ENCODE measurements around the gene AXL.

Gene AXL

DNA sequence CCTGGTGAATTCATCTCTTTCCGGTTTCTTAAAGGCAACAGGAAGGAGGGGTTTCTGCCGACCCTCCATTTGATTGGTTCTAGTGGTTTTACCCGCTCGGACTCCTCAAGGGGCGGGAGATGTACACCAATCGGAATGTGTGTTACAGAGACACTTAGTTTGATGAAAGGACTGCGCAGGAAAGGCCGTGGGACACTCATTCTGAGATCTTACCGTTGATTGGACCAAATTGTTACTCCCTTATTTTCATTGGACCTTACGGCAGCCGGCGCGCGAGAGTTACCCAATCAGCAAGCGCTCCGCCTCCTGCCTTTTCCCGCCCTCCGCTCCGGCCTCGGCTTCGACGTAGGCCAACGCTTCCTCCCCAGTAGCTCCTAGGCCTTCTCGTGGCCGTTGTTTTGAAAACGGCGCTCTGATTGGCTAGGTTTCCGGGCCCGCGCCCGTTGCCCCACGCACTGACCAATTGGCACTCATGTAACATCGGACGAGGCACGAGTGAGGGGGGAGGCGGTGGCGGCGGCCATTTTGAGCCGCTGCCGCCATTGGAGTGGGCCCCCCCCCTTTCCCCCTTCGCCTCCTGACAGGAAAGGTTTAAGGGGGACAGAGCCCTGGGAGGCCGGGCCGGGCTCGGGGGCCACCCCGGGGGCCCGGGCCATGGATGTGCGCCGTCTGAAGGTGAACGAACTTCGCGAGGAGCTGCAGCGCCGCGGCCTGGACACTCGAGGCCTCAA lies 45.0 kb downstream of the AXL start, which contains the start of gene HNRNPUL1:
Gene HNRNPUL1, plus strand, starts transcription at position 523 of the 731 bp plus-strand sequence. Its CDS starts 132 bp downstream, at position 655.
- Histone ChIP-seq H2AK5ac (ENCODE audit: low read depth, low read length) (peak within 1 kb of the TSS; percentile 99), H4K8ac (ENCODE audit: low read depth, low read length) (peak within 1 kb of the TSS; percentile 83), H4K91ac (ENCODE audit: low read depth, low read length, poor library complexity) (peak within 1 kb of the TSS; percentile 97), H3K4me2 (ENCODE audit: insufficient read depth, low read length, poor library complexity, severe bottlenecking) (peak within 1 kb of the TSS; percentile 82), H3K27me3 (ENCODE audit: control insufficient read depth in 3 of 3, insufficient read depth in 3 of 3, low read depth in 1 of 3, low read length in 3 of 3) (no peaks in the 10 kb centered on the region), H3K79me1 (ENCODE audit: low read depth, low read length) (peaks cover under 1% of the 10 kb centered on the region), H2BK120ac (ENCODE audit: low read depth, low read length) (peak within 1 kb of the TSS; percentile 98), H3K4me3 (ENCODE audit: low read length in 2 of 2) (peak within 1 kb of the TSS; percentile 96 to 98), H3K9ac (ENCODE audit: low read depth, low read length, poor library complexity) (peak within 1 kb of the TSS; percentile 98), H2BK15ac (ENCODE audit: low read length) (peak within 1 kb of the TSS; percentile 89), H3K9me3 (replicated peaks in 1 of 2; ENCODE audit: control insufficient read depth in 2 of 2, insufficient read depth in 1 of 2, low read depth in 1 of 2, low read length in 2 of 2) (no peaks in the 10 kb centered on the region), H3K27ac (replicated peaks; ENCODE audit: low read length) (peak within 1 kb of the TSS; percentile 94), H2BK12ac (ENCODE audit: low read length) (no peak within 1 kb of the TSS), H2AFZ (ENCODE audit: low read length) (peak within 1 kb of the TSS; percentile 81), H3K36me3 (replicated peaks in 1 of 2; ENCODE audit: control insufficient read depth in 2 of 2, insufficient read depth in 2 of 2, low read length in 2 of 2) (peaks cover 15 to 45% of the 10 kb centered on the region in 2 donors), H3K18ac (ENCODE audit: low read length) (peak within 1 kb of the TSS; percentile 100), H3K23ac (ENCODE audit: low read depth, low read length, poor library complexity) (peak within 1 kb of the TSS; percentile 89), H2BK5ac (ENCODE audit: low read length) (peak within 1 kb of the TSS; percentile 99), H3K14ac (ENCODE audit: low read length) (peak within 1 kb of the TSS; percentile 99), H3K4ac (ENCODE audit: low read length) (peak within 1 kb of the TSS; percentile 96), H3K4me1 (ENCODE audit: control insufficient read depth in 2 of 2, insufficient read depth in 1 of 2, low read depth in 1 of 2, low read length in 2 of 2) (peaks cover 8 to 13% of the 10 kb centered on the region in 2 donors)
- no CpG with 5 or more reads among the region's 55 CpGs for WGBS, 2 donors (ENCODE audit: extremely low coverage in 2 of 2, insufficient read length in 2 of 2, insufficient replicate concordance in 1 of 2)
- peak; percentile 100 for DNase-seq (ENCODE audit: low spot score)

DNA sequence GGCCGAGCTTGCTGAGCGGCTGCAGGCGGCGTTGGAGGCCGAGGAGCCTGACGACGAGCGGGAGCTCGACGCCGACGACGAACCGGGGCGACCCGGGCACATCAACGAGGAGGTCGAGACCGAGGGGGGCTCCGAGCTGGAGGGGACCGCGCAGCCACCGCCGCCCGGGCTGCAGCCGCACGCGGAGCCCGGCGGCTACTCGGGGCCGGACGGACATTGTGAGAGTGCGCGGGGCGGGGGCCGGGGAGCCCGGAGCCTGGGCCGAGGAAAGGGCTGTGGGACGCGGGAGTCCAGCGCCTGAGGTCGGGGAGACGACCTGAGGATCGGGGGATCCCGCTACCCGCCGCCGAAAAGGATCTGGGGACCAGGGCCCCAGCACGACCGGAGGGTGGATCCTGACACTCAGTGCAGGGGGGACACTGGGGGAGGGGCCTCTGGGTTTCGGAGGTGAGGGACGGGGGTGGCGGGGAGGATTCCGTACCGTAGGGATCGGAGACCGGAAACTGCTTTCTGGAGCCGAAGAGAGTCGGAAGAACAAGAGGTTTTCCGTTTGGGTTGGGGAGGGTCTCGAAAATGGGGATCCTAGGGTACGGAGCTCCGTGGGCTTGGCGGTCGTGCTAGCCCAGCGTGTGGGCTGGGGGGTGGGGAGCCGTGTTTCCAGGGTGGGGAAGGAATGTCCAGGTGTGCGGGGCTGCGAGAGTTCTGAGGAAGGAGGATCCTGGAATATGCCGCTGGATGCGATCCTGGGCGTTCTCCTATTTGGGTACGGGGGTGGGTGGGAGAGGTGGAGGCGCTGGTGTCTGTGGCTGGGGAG lies 45.8 kb downstream of the AXL start:
- Histone ChIP-seq H2AFZ (ENCODE audit: low read length) (peak overlapping the region; percentile 81), H2BK5ac (ENCODE audit: low read length) (peak overlapping the region; percentile 99), H4K8ac (ENCODE audit: low read depth, low read length) (peak overlapping the region; percentile 83), H3K79me1 (ENCODE audit: low read depth, low read length) (peaks cover 3% of the 10 kb centered on the region), H3K27ac (replicated peaks; ENCODE audit: low read length) (peak overlapping the region; percentile 92), H3K4me2 (ENCODE audit: insufficient read depth, low read length, poor library complexity, severe bottlenecking) (peak overlapping the region; percentile 74), H3K36me3 (replicated peaks in 1 of 2; ENCODE audit: control insufficient read depth in 2 of 2, insufficient read depth in 2 of 2, low read length in 2 of 2) (peaks cover 15 to 45% of the 10 kb centered on the region in 2 donors), H3K18ac (ENCODE audit: low read length) (peak overlapping the region; percentile 100), H2AK5ac (ENCODE audit: low read depth, low read length) (peak overlapping the region; percentile 99), H3K4ac (ENCODE audit: low read length) (peak overlapping the region; percentile 96), H3K9me3 (replicated peaks in 1 of 2; ENCODE audit: control insufficient read depth in 2 of 2, insufficient read depth in 1 of 2, low read depth in 1 of 2, low read length in 2 of 2) (no peaks in the 10 kb centered on the region), H3K4me1 (ENCODE audit: control insufficient read depth in 2 of 2, insufficient read depth in 1 of 2, low read depth in 1 of 2, low read length in 2 of 2) (peaks cover 8 to 13% of the 10 kb centered on the region in 2 donors), H4K91ac (ENCODE audit: low read depth, low read length, poor library complexity) (peak overlapping the region; percentile 97), H3K4me3 (ENCODE audit: low read length in 2 of 2) (peak overlapping the region; percentile 88 to 98), H2BK15ac (ENCODE audit: low read length) (peak overlapping the region; percentile 89), H3K23ac (ENCODE audit: low read depth, low read length, poor library complexity) (peak overlapping the region; percentile 89), H3K9ac (ENCODE audit: low read depth, low read length, poor library complexity) (peak overlapping the region; percentile 98), H3K14ac (ENCODE audit: low read length) (peak overlapping the region; percentile 99), H2BK120ac (ENCODE audit: low read depth, low read length) (peak overlapping the region; percentile 98), H2BK12ac (ENCODE audit: low read length) (no peak overlapping the region), H3K27me3 (ENCODE audit: control insufficient read depth in 3 of 3, insufficient read depth in 3 of 3, low read depth in 1 of 3, low read length in 3 of 3) (no peaks in the 10 kb centered on the region)
- no peak for DNase-seq (ENCODE audit: low spot score)
- WGBS, 2 donors (ENCODE audit: extremely low coverage in 2 of 2, insufficient read length in 2 of 2, insufficient replicate concordance in 1 of 2) = no CpG with 5 or more reads among the region's 75 CpGs

DNA sequence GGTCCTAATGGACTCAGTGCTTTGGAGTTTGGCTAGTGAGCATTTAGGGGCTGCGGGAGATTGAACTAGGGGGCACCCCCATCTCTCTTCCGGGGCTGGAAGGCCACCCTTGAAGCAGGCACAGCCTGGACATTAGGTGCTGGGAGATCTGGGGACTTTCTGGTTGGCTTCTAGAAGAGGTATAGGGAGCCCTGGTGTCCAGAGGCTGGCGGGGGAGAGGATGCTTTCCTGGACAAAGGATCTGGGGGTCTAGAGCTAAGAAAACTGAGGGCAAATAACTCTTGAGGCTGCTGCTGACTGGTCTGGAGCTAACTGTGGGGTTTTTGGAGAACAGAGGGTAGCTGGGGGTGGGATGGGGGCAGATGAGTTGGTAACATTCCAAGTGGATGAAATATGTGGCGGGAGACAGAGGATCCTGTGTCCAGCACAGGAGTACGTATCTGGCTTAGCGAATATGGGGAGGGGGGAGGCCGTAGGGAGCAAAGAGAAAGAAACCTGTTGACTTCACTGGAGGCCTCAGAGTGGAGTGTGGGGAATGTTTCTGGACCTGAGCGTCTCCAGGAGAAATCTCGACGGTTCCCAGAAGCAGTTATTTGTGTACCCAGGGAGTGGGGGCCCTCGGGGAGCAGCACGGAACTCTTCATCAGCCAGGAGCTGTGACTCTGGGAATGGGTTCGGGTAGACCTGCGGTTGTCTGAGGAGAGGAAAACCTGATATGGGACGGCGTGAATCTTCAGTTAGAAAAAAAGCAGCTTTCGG lies 46.6 kb downstream of the AXL start:
- peak overlapping the region; percentile 100 for H3K18ac ChIP-seq (ENCODE audit: low read length)
- no peak overlapping the region for H3K23ac ChIP-seq (ENCODE audit: low read depth, low read length, poor library complexity)
- H3K4me2 ChIP-seq (ENCODE audit: insufficient read depth, low read length, poor library complexity, severe bottlenecking) = peak overlapping the region; percentile 74
- H2AK5ac ChIP-seq (ENCODE audit: low read depth, low read length) = peak overlapping the region; percentile 99
- peak overlapping the region; percentile 88 to 98 for H3K4me3 ChIP-seq (ENCODE audit: low read length in 2 of 2)
- no peaks in the 10 kb centered on the region for H3K27me3 ChIP-seq (ENCODE audit: control insufficient read depth in 3 of 3, insufficient read depth in 3 of 3, low read depth in 1 of 3, low read length in 3 of 3)
- peak overlapping the region; percentile 99 for H2BK5ac ChIP-seq (ENCODE audit: low read length)
- H2BK12ac ChIP-seq (ENCODE audit: low read length) = no peak overlapping the region
- H2BK120ac ChIP-seq (ENCODE audit: low read depth, low read length) = no peak overlapping the region
- H2AFZ ChIP-seq (ENCODE audit: low read length) = peak overlapping the region; percentile 81
- no peaks in the 10 kb centered on the region for H3K9me3 ChIP-seq (replicated peaks in 1 of 2; ENCODE audit: control insufficient read depth in 2 of 2, insufficient read depth in 1 of 2, low read depth in 1 of 2, low read length in 2 of 2)
- H3K9ac ChIP-seq (ENCODE audit: low read depth, low read length, poor library complexity) = peak overlapping the region; percentile 98
- H3K14ac ChIP-seq (ENCODE audit: low read length) = no peak overlapping the region
- peaks cover 13 to 50% of the 10 kb centered on the region in 2 donors for H3K36me3 ChIP-seq (replicated peaks in 1 of 2; ENCODE audit: control insufficient read depth in 2 of 2, insufficient read depth in 2 of 2, low read length in 2 of 2)
- H3K79me1 ChIP-seq (ENCODE audit: low read depth, low read length) = peaks cover 3% of the 10 kb centered on the region
- H2BK15ac ChIP-seq (ENCODE audit: low read length) = no peak overlapping the region
- H3K4me1 ChIP-seq (ENCODE audit: control insufficient read depth in 2 of 2, insufficient read depth in 1 of 2, low read depth in 1 of 2, low read length in 2 of 2) = peaks cover 8 to 13% of the 10 kb centered on the region in 2 donors
- no peak overlapping the region for H4K8ac ChIP-seq (ENCODE audit: low read depth, low read length)
- H4K91ac ChIP-seq (ENCODE audit: low read depth, low read length, poor library complexity) = no peak overlapping the region
- no peak overlapping the region for H3K4ac ChIP-seq (ENCODE audit: low read length)
- WGBS, 2 donors (ENCODE audit: extremely low coverage in 2 of 2, insufficient read length in 2 of 2, insufficient replicate concordance in 1 of 2) = no CpG with 5 or more reads among the region's 17 CpGs
- no peak for DNase-seq (ENCODE audit: low spot score)
- peak overlapping the region; percentile 92 for H3K27ac ChIP-seq (replicated peaks; ENCODE audit: low read length)

Measured in neuronal stem cell (in vitro differentiated cells).